GM12878 (cell line): ENCODE data around the gene B4GALT3. TPM values are rescaled to one million over a fixed set of nuclear protein-coding genes. Genes with fewer than 3 reads are reported as not detected.

ENCODE experiments used
- ATAC-seq: fragments of 200-7000 bp; cut with Tn5 transposase; 3 replicates; pipeline ENCODE4 v1.9.1; 2020; ENCODE audit warnings: mild to moderate bottlenecking, moderate library complexity
- BruUV-seq: library from RNA; stranded (reverse); fragments of 400-500 nt; replicated peaks from 2 replicates; lab custom pipeline; 2021; lab: Mats Ljungman, UMichigan
- CTCF ChIA-PET: fragments of 300-600 bp; sonication (Branson Sonifier 250); formaldehyde crosslinking; extraction: SDS; loops from one replicate; lab custom pipeline; 2021; ENCODE audit warnings: inconsistent platforms; lab: Yijun Ruan, JAX
- POLR2A ChIA-PET: fragments of 350-600 bp; formaldehyde crosslinking; extraction: SDS; loops from one replicate; lab custom pipeline; 2021; ENCODE audit warnings: inconsistent platforms; lab: Charles Lee
- RAD21 ChIA-PET: fragments of 300-600 bp; sonication (Branson Sonifier 250); formaldehyde crosslinking; loops from one replicate; lab custom pipeline; 2023; ENCODE audit warnings: antibody characterized with exemption; ENCODE audit not compliant: unreplicated experiment; lab: Charles Lee
- SMC1A ChIA-PET: fragments of 300-600 bp; sonication (Branson Sonifier 250); formaldehyde crosslinking; loops from one replicate; lab custom pipeline; 2023; ENCODE audit not compliant: unreplicated experiment, uncharacterized antibody; lab: Charles Lee
- DNase-seq: peaks from one replicate; pipeline ENCODE4 v3.0.0-alpha.2; 2011; ENCODE audit warnings: low read depth, low spot score
- FAIRE-seq: peaks from 3 replicates; lab custom pipeline; 2011; peaks lifted over from hg19 to GRCh38; lab: Jason Lieb, UNC
- H2AFZ ChIP-seq: 2 replicates; pipeline ENCODE4 v1.6.0; 2011; ENCODE audit warnings: low read depth, low read length, control low read depth; ENCODE audit not compliant: control insufficient read depth
- H3K27ac ChIP-seq: 2 replicates; pipeline ENCODE4 v1.5.1; 2011; ENCODE audit warnings: control low read depth; ENCODE audit not compliant: control insufficient read depth, insufficient read depth
- H3K27me3 ChIP-seq, 2 experiments: replicated peaks in 1 of 2; 2 replicates each; pipeline versions ENCODE4 v1.6.0 to v1.6.1; 2011; ENCODE audit warnings: low read length in 1 of 2; ENCODE audit not compliant: control insufficient read depth in 2 of 2, insufficient read depth in 2 of 2
- H3K36me3 ChIP-seq, 2 experiments: 2 replicates each; pipeline ENCODE4 v1.5.1; 2011; ENCODE audit warnings: low read length in 1 of 2; ENCODE audit not compliant: control insufficient read depth in 2 of 2, insufficient read depth in 2 of 2
- H3K4me1 ChIP-seq: 2 replicates; pipeline ENCODE4 v1.6.1; 2011; ENCODE audit warnings: mild to moderate bottlenecking, low read length, moderate library complexity, mixed read lengths; ENCODE audit not compliant: control insufficient read depth, insufficient read depth
- H3K4me2 ChIP-seq: 2 replicates; pipeline ENCODE4 v1.6.0; 2011; ENCODE audit warnings: control low read depth; ENCODE audit not compliant: control insufficient read depth, insufficient read depth
- H3K4me3 ChIP-seq: fragments of 200-600 bp; sonication (generic); 2 replicates; pipeline ENCODE4 v1.5.1; 2016
- H3K79me2 ChIP-seq: 2 replicates; pipeline ENCODE4 v1.6.0; 2011; ENCODE audit warnings: low read length; ENCODE audit not compliant: control insufficient read depth, insufficient read depth
- H3K9ac ChIP-seq: 2 replicates; pipeline ENCODE4 v1.8.0; 2011; ENCODE audit warnings: low read length, control low read depth, mixed read lengths; ENCODE audit not compliant: control insufficient read depth, insufficient read depth
- H3K9me3 ChIP-seq: replicated peaks from 3 replicates; pipeline ENCODE4 v1.5.1; 2011; ENCODE audit warnings: mild to moderate bottlenecking, low read length; ENCODE audit not compliant: control insufficient read depth, insufficient read depth
- H4K20me1 ChIP-seq: 2 replicates; pipeline ENCODE4 v1.6.0; 2011; ENCODE audit not compliant: control insufficient read depth, insufficient read depth
- ATF7 ChIP-seq: fragments of 450-650 bp; IDR thresholded peaks from 2 replicates; pipeline ENCODE4 v1.6.1; 2016; ENCODE audit warnings: low read depth, mild to moderate bottlenecking
- CHD4 ChIP-seq: fragments of 200-600 bp; sonication (generic); IDR thresholded peaks from 2 replicates; pipeline ENCODE4 v1.6.1; 2016; ENCODE audit warnings: mild to moderate bottlenecking
- EGR1 ChIP-seq, 2 experiments: IDR thresholded peaks; 1 replicate in 1 of 2; 2 replicates in 1 of 2; pipeline ENCODE4 v1.6.1; 2011 to 2012; ENCODE audit warnings: low read depth in 2 of 2, low read length in 2 of 2, borderline replicate concordance in 1 of 2, mild to moderate bottlenecking in 1 of 2, moderate library complexity in 1 of 2
- HDAC2 ChIP-seq: fragments of 200-600 bp; sonication (generic); IDR thresholded peaks from 2 replicates; pipeline ENCODE4 v1.6.1; 2017
- JUND ChIP-seq: IDR thresholded peaks from 2 replicates; pipeline ENCODE4 v1.6.1; 2012; ENCODE audit warnings: low read depth, mild to moderate bottlenecking, low read length, improper control_type of control experiment, moderate library complexity
- MTA2 ChIP-seq: fragments of 450-650 bp; IDR thresholded peaks from 2 replicates; pipeline ENCODE4 v1.6.1; 2016; ENCODE audit warnings: low read depth, mild to moderate bottlenecking, moderate library complexity
- NFYB ChIP-seq: IDR thresholded peaks from 2 replicates; pipeline ENCODE4 v1.6.1; 2011; ENCODE audit warnings: low read depth, mild to moderate bottlenecking, low read length, improper control_type of control experiment, moderate library complexity; ENCODE audit not compliant: insufficient read depth
- POLR2AphosphoS2 ChIP-seq: IDR thresholded peaks from 2 replicates; pipeline ENCODE4 v1.6.1; 2011; ENCODE audit warnings: low read depth, mild to moderate bottlenecking, low read length, improper control_type of control experiment, moderate library complexity
- RAD21 ChIP-seq: IDR thresholded peaks from 2 replicates; pipeline ENCODE4 v1.6.1; 2011; ENCODE audit warnings: mild to moderate bottlenecking, low read depth, low read length, moderate library complexity; ENCODE audit not compliant: insufficient read depth
- TCF3 ChIP-seq: IDR thresholded peaks from 2 replicates; pipeline ENCODE4 v1.6.1; 2012; ENCODE audit warnings: low read depth, mild to moderate bottlenecking, low read length, borderline replicate concordance; ENCODE audit not compliant: insufficient read depth
- YBX1 ChIP-seq: fragments of 450-650 bp; IDR thresholded peaks from 2 replicates; pipeline ENCODE4 v1.6.1; 2016; ENCODE audit warnings: antibody characterized with exemption
- YY1 ChIP-seq: IDR thresholded peaks from 2 replicates; pipeline ENCODE4 v1.6.1; 2011; ENCODE audit warnings: low read depth, mild to moderate bottlenecking, low read length
- WGBS: methylation state at CpG from one replicate; pipeline ENCODE4 v1.1.6; 2016; ENCODE audit warnings: low lambda C conversion rate; ENCODE audit not compliant: insufficient replicate concordance, insufficient coverage; ENCODE audit errors: missing lambda C conversion rate; 5-methylcytosine and 5-hydroxymethylcytosine counted together
- in situ Hi-C: fragments of 300-500 bp; cut with MboI; formaldehyde crosslinking; loops from 9 replicates; pipeline ENCODE4 v1.14.3; 2018; ENCODE audit warnings: mixed read lengths
- intact Hi-C: fragments of 100-400 bp; cut with micrococcal nuclease; formaldehyde crosslinking; loops from one replicate; pipeline ENCODE4 v1.14.2; 2022; ENCODE audit not compliant: unreplicated experiment
- polyA plus RNA-seq, 11 experiments: library from polyadenylated mRNA; depleted of rRNA in 4 of 11; unstranded in 6 of 11; stranded (reverse) in 5 of 11; fragments of >200 nt; fragmentation: Nextera tagmentation in 4 of 11; fragmentation: Illumina TruSeq in 1 of 11; extraction: Ambion mirVana in 4 of 11; extraction: Trizol in 1 of 11; gene quantifications; 1 replicate in 1 of 11; 2 replicates in 10 of 11; pipeline versions ENCODE4 v1.2.1 to v1.2.3, GENCODE V29; 2011 to 2016; ENCODE audit warnings: inconsistent platforms in 2 of 11, missing spikeins in 2 of 11, low read depth in 1 of 11
- total RNA-seq, 4 experiments: library from RNA; depleted of rRNA in 3 of 4; stranded (reverse); fragments of >200 nt in 3 of 4; fragmentation: Illumina TruSeq in 1 of 4; extraction: Trizol in 1 of 4; gene quantifications; 2 replicates each; pipeline versions ENCODE4 v1.2.1 to v1.2.3, GENCODE V29; 2013 to 2021
- TF ChIP-seq, protein P1 (sequence below): fragments of 450-650 bp; IDR thresholded peaks from 2 replicates; pipeline ENCODE4 v1.6.1; 2016; ENCODE audit warnings: mild to moderate bottlenecking
- TF ChIP-seq, protein P2 (sequence below): fragments of 150-350 bp; IDR thresholded peaks from 2 replicates; pipeline ENCODE4 v1.6.1; 2016; ENCODE audit warnings: low read depth, low read length

B4GALT3 gene
- total and polyA plus RNA-seq, 10 of the 15 experiments (the other 5 are each of a cell fraction or from before 2014, with no cell fraction given): 27.1 to 58.9 (median 42.6) TPM

DNA sequence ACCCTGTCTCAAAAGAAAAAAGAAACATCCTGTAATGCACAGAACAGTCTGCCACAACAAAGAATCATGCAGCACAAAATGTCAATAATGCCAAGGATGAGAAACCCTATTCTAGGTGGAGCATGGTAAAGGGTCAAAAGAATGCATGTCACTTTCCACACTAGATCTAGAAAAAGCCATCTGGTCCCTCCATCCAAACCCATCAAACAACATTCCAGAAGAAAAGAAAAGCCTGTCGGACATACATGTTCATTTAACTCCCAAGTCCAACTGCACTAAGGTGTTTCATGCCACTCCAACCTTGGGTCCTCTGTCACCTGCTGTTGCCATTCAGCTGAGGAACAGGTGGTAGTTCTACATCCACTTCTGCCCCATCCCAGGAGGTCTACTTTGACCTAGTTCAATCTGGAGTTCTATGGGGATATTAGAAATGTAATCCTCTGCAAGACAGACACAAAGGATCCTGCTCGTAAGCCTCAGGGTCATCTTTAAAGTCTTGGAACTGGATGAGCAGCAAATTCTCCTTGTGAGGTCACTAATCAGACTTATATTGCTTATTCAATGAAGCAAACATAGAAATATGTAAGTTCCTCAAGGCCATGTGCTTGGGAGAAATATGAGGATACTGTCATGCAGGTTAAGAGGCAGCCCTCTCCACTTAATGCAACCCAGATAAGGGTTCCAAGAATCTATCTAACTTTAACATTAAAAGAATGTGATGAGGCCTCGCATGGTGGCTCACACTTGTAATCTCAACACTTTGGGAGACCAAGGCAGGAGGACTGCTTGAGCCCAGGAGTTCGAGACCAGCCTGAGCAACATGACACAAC, 48.5 kb downstream of the B4GALT3 start:
- no peak overlapping the region for H3K4me2 ChIP-seq
- WGBS: 97% methylated on average over 4 of the region's 4 CpGs
- ATAC-seq (no peak), DNase-seq (no peak), FAIRE-seq (no peak)
- peaks cover 41% of the 10 kb centered on the region for H3K79me2 ChIP-seq
- H3K27ac ChIP-seq: no peak overlapping the region
- H3K4me1 ChIP-seq: peaks cover 3% of the 10 kb centered on the region
- POLR2A ChIA-PET: interaction anchor here (1.1 kb wide), 2 partner anchors 10 to 108 kb away, joined by 3 to 4 read pairs; partner anchors contain the start of gene F11R
- no TSS peak for BruUV-seq
- SMC1A ChIA-PET: interaction anchor here (0.6 to 1.5 kb wide), 6 partner anchors 9 to 388 kb away, joined by 3 to 4 read pairs (median 3); partner anchors contain the start of genes NIT1 and PFDN2
- intact Hi-C loops: no loop called here
- H2AFZ ChIP-seq: no peak overlapping the region
- H4K20me1 ChIP-seq: no peaks in the 10 kb centered on the region; the same call in 1 of the 2 replicates
- H3K27me3 ChIP-seq: no peaks in the 10 kb centered on the region
- H3K9me3 ChIP-seq: no peaks in the 10 kb centered on the region
- no peak overlapping the region for H3K4me3 ChIP-seq
- TF ChIP-seq, protein P1, sequence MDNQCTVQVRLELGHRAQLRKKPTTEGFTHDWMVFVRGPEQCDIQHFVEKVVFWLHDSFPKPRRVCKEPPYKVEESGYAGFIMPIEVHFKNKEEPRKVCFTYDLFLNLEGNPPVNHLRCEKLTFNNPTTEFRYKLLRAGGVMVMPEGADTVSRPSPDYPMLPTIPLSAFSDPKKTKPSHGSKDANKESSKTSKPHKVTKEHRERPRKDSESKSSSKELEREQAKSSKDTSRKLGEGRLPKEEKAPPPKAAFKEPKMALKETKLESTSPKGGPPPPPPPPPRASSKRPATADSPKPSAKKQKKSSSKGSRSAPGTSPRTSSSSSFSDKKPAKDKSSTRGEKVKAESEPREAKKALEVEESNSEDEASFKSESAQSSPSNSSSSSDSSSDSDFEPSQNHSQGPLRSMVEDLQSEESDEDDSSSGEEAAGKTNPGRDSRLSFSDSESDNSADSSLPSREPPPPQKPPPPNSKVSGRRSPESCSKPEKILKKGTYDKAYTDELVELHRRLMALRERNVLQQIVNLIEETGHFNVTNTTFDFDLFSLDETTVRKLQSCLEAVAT: no peak
- no peak for TF ChIP-seq RAD21
- TF ChIP-seq HDAC2: no peak
- TF ChIP-seq JUND: no peak
- TF ChIP-seq, protein P2, sequence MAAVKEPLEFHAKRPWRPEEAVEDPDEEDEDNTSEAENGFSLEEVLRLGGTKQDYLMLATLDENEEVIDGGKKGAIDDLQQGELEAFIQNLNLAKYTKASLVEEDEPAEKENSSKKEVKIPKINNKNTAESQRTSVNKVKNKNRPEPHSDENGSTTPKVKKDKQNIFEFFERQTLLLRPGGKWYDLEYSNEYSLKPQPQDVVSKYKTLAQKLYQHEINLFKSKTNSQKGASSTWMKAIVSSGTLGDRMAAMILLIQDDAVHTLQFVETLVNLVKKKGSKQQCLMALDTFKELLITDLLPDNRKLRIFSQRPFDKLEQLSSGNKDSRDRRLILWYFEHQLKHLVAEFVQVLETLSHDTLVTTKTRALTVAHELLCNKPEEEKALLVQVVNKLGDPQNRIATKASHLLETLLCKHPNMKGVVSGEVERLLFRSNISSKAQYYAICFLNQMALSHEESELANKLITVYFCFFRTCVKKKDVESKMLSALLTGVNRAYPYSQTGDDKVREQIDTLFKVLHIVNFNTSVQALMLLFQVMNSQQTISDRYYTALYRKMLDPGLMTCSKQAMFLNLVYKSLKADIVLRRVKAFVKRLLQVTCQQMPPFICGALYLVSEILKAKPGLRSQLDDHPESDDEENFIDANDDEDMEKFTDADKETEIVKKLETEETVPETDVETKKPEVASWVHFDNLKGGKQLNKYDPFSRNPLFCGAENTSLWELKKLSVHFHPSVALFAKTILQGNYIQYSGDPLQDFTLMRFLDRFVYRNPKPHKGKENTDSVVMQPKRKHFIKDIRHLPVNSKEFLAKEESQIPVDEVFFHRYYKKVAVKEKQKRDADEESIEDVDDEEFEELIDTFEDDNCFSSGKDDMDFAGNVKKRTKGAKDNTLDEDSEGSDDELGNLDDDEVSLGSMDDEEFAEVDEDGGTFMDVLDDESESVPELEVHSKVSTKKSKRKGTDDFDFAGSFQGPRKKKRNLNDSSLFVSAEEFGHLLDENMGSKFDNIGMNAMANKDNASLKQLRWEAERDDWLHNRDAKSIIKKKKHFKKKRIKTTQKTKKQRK: no peak
- TF ChIP-seq ATF7: no peak
- no peak for TF ChIP-seq YBX1
- TF ChIP-seq EGR1 (IDR thresholded peaks at IDR 0.05; ENCODE audit: borderline replicate concordance in 1 of 2, low read depth in 2 of 2, low read length in 2 of 2): no peak
- TF ChIP-seq NFYB: no peak
- no peak for TF ChIP-seq POLR2AphosphoS2
- TF ChIP-seq MTA2: no peak
- TF ChIP-seq TCF3: no peak
- no peak for TF ChIP-seq CHD4
- TF ChIP-seq YY1: no peak
- CTCF ChIA-PET: interaction anchor here (0.7 to 2.1 kb wide), 6 partner anchors 9 to 1547 kb away, joined by 3 to 12 read pairs (median 4); partner anchors contain the start of genes ARHGAP30, KLHDC9 and PPOX
- no peak overlapping the region for H3K9ac ChIP-seq
- in situ Hi-C loops: no loop called here
- RAD21 ChIA-PET: interaction anchor here (1.2 kb wide), 1 partner anchor 12 kb away, joined by 4 read pairs; no protein-coding TSS in a partner anchor
- H3K36me3 ChIP-seq: peaks cover 5 to 20% of the 10 kb centered on the region in 2 experiments
